NCI-H748 (cell line): ENCODE measurements around the gene BRD8.
"Not testable (repeated sequence)": the region's sequence is repeated elsewhere in the genome, so short reads cannot be mapped to it uniquely, and the experiment has no call there.

Source experiments
- DNase-seq: peaks from one replicate; lab custom pipeline; 2025; ENCODE audit not compliant: unreplicated experiment; lab: John Stamatoyannopoulos, UW

Gene BRD8, protein sequence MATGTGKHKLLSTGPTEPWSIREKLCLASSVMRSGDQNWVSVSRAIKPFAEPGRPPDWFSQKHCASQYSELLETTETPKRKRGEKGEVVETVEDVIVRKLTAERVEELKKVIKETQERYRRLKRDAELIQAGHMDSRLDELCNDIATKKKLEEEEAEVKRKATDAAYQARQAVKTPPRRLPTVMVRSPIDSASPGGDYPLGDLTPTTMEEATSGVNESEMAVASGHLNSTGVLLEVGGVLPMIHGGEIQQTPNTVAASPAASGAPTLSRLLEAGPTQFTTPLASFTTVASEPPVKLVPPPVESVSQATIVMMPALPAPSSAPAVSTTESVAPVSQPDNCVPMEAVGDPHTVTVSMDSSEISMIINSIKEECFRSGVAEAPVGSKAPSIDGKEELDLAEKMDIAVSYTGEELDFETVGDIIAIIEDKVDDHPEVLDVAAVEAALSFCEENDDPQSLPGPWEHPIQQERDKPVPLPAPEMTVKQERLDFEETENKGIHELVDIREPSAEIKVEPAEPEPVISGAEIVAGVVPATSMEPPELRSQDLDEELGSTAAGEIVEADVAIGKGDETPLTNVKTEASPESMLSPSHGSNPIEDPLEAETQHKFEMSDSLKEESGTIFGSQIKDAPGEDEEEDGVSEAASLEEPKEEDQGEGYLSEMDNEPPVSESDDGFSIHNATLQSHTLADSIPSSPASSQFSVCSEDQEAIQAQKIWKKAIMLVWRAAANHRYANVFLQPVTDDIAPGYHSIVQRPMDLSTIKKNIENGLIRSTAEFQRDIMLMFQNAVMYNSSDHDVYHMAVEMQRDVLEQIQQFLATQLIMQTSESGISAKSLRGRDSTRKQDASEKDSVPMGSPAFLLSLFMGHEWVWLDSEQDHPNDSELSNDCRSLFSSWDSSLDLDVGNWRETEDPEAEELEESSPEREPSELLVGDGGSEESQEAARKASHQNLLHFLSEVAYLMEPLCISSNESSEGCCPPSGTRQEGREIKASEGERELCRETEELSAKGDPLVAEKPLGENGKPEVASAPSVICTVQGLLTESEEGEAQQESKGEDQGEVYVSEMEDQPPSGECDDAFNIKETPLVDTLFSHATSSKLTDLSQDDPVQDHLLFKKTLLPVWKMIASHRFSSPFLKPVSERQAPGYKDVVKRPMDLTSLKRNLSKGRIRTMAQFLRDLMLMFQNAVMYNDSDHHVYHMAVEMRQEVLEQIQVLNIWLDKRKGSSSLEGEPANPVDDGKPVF

GRCh38 chr5:138178516-138179276 is at the start of gene BRD8, which contains the start of gene KIF20A:
Gene BRD8 (minus strand): TSS chr5:138178630. CDS start chr5:138178614, 16 bp downstream.
Gene KIF20A (plus strand): TSS chr5:138179112. CDS start chr5:138179681, 569 bp downstream.
- peak; percentile 98 for DNase-seq

DNA sequence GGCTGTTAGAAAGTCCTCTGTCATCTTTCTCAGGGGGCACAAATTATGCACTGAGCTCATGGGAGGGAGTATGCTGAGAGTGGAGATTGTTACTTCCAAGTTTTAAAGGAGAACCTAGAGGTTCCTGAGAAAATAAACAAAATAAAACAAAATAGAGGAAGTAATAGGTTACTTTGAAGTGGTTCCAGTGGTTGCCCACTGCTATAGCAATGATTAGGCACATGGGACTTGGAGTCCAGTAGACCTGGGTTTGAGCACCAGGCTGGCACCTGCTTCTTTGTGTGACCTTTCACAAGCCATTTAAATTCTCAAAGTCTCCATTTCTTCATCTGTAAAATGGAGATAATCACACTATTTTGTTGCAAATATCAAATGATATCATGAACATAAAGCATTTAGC is 48.5 kb upstream of the BRD8 start:
- DNase-seq, result no peak

GRCh38 chr5:138224712-138225111 is 46.3 kb upstream of the BRD8 start:
- no peak for DNase-seq

DNA sequence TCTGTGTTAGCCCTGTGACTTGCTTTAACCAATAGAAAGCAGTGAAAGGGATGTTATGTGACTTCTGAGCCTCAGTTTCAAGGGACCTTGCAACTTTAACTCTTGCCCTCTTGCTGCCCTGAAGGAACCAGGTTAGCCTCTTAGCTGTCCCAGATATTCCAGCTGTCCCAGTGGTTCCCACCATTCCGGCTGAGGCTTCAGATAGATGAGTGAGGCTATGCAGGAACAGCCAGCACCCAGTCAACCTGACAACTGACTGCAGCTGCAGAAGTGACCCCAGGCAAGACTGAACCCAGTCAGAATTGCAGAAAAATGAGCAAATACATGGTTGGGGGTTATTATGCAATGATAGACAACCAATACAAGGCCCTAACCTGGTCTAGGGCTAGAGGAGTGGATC is 45.1 kb upstream of the BRD8 start:
- DNase-seq, result no peak

- no peak for DNase-seq
These were observed 38.4 kb upstream of the BRD8 start for GRCh38 chr5:138216799-138217198.

- peak; percentile 99 for DNase-seq
These were observed 35.0 kb upstream of the BRD8 start, which contains the start of gene CDC23 for GRCh38 chr5:138213161-138214029. Gene CDC23 (minus strand): TSS chr5:138213323. CDS start chr5:138213312, 11 bp downstream.

DNA sequence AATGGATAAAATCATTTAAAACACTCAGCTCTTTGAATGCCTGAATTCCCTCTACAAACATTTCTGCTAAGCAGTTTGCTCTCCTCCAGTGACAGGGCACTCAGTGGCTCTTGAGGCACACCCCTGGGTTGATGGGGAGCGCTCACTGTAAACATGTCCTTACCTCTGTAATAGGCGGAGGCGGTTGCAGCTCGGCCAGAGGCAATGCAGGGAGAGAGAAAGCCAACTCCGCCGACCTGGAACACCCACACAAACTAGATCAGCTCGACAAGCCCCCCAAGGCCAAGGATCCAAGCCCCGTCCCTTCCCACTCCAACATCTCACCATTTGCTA is 34.4 kb upstream of the BRD8 start:
- peak; percentile 53 for DNase-seq

DNA sequence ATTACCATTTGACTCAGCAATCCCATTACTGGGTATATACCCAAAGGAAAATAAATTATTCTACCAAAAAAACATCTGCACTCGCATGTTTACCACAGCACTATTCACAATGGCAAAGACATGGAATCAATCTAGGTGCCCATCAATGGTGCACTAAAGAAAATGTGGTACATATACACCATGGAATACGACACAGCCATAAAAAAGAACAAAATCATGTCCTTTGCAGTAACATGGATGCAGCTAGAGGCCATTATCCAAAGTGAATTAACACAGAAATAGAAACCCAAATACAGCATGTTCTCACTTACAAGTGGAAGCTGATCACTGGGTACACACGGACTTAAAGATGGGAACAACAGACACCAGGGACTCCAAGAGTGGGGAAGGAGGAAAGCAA is 32.6 kb upstream of the BRD8 start:
- no peak for DNase-seq

DNA sequence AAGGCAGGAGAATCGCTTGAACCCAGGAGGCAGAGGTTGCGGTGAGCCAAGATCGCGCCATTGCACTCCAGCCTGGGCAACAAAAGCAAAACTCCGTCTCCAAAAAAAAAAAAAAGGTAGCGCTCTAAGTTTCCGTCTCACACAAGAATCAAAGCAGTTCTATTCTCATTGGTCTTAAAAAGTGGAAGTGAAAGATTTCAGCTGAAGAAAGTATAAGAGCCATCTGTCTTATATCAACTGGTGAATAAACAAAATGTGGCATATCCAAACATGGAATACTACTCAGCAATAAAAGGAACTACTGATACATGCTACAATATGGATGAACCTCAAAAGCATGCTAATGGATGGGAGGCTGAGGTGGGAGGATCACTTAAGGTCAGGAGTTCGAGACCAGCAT is 15.4 kb upstream of the BRD8 start:
- not testable (repeated sequence) for DNase-seq

DNA sequence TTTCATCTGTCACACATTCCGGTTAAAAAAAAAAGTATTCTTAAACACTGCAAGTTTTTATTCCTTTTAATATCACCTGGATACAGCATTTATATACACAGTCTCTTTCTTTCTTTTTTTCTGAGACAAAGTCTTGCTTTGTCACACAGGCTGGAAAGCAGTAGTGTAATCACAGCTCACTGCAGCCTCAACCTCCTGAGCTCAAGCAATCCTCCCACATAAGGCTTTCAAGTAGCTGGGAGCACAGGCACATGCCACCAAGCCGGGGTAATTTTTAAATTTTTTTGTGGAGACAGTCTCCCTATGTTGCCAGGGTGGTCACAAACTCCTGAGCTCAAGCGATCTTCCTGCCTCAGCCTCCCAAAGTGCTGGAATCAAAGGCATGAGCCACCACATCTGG is 14.4 kb upstream of the BRD8 start:
- no peak for DNase-seq

GRCh38 chr5:138188626-138189025 is 10.2 kb upstream of the BRD8 start:
- no peak for DNase-seq

DNA sequence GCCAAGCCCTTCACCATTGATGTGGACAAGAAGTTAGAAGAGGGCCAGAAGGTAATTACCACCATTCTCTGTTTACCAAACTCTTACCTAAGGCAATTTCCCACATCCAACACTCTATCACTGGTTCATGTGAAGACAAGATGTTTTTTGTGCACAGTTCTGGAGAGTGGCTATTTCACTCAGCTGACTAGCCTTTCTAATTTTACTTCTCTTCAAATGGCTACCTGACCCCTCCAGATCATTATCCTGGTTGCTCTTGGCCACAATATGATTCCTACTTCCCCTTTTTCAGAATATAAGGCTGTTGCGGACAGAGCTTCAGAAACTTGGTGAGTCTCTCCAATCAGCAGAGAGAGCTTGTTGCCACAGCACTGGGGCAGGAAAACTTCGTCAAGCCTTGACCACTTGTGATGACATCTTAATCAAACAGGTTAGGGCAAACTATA is 7.6 kb upstream of the BRD8 start:
- DNase-seq, result no peak

GRCh38 chr5:138182808-138183207 is 4.4 kb upstream of the BRD8 start:
- no peak for DNase-seq

- DNase-seq, result no peak
These were observed 2.4 kb upstream of the BRD8 start for GRCh38 chr5:138180841-138181240.

- peak; percentile 79 for DNase-seq
These were observed 1.9 kb upstream of the BRD8 start for GRCh38 chr5:138180183-138180782.

DNA sequence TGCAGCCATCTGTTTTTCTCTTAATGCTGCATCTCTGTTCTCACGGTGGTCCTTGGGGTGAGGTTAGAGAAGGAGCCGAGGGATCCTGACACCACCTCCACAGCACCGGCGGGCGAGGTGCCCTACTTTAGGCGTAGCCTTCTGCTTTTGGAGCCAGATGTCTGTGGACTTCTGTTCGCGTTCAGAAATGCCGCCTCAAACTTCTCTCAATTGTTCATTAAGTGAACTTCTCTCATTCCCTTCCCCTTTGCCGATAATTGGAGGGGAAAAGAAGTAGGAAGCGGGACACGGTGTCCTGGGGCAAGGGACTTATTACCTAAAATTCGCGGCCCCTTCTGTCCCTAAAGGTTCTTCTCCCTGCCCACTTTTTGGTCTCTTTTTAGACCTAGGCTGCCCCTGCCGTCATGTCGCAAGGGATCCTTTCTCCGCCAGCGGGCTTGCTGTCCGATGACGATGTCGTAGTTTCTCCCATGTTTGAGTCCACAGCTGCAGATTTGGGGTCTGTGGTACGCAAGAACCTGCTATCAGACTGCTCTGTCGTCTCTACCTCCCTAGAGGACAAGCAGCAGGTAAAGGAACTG is 937 bp upstream of the BRD8 start:
- peak; percentile 37 for DNase-seq

- DNase-seq, result peak; percentile 44
These were observed 402 bp downstream of the BRD8 start for GRCh38 chr5:138177941-138178515.

- no peak for DNase-seq
These were observed 8.1 kb downstream of the BRD8 start for GRCh38 chr5:138170299-138170698.
